Tibial artery (tissue), 4 donors: ENCODE data around the gene BCAN.

Source experiments
- DNase-seq, 2 donors: peaks; one replicate each; pipeline ENCODE4 v3.0.0-alpha.2; 2019
- H3K27ac ChIP-seq, 2 donors: fragments of 200-600 bp; sonication (generic) in 1 of 2; 1 replicate in 1 of 2; 2 replicates in 1 of 2; pipeline ENCODE4 v1.5.1; 2018 to 2019; ENCODE audit warnings: mild to moderate bottlenecking in 1 of 2
- H3K27me3 ChIP-seq, 2 donors: fragments of 200-600 bp; sonication (generic) in 1 of 2; one replicate each; pipeline versions ENCODE4 v1.5.1 to v1.6.0; 2016 to 2019
- H3K36me3 ChIP-seq, 3 donors: fragments of 200-600 bp; sonication (generic) in 2 of 3; one replicate each; pipeline ENCODE4 v1.5.1; 2016 to 2019; ENCODE audit warnings: mild to moderate bottlenecking in 2 of 3
- H3K4me1 ChIP-seq, 4 donors: fragments of 200-600 bp; sonication (generic) in 2 of 4; 1 replicate in 3 of 4; 2 replicates in 1 of 4; pipeline ENCODE4 v1.5.1; 2016 to 2019
- H3K4me3 ChIP-seq, 2 donors: fragments of 200-600 bp; sonication (generic) in 1 of 2; 1 replicate in 1 of 2; 2 replicates in 1 of 2; pipeline ENCODE4 v1.5.1; 2018 to 2019; ENCODE audit warnings: mild to moderate bottlenecking in 2 of 2
- H3K9me3 ChIP-seq, 3 donors: fragments of 200-600 bp; sonication (generic) in 1 of 3; one replicate each; pipeline ENCODE4 v1.5.1; 2016 to 2019
- CTCF ChIP-seq, 2 experiments: fragments of 200-600 bp in 1 of 2; fragments of 450-650 bp in 1 of 2; IDR thresholded peaks; one replicate each; pipeline ENCODE4 v1.5.1; 2017 to 2019; ENCODE audit warnings: antibody characterized with exemption in 2 of 2, mild to moderate bottlenecking in 1 of 2, moderate library complexity in 1 of 2
- intact Hi-C: fragments of 100-400 bp; cut with DNase I; formaldehyde crosslinking; loops from one replicate; pipeline ENCODE4 v1.15.0; 2023; ENCODE audit warnings: low total_unique reads

BCAN gene

GRCh38 chr1:156632355-156632754 is 9.6 kb upstream of the BCAN start:
- Histone ChIP-seq H3K4me3 (no peak overlapping the region), H3K27ac (no peak overlapping the region), H3K4me1 (no peaks in the 10 kb centered on the region), H3K27me3 (peaks cover 0 to 71% of the 10 kb centered on the region in 2 donors), H3K9me3 (no peaks in the 10 kb centered on the region), H3K36me3 (no peaks in the 10 kb centered on the region)
- TF ChIP-seq CTCF (IDR thresholded peaks at IDR 0.05): no peak
- intact Hi-C loops: no loop called here
- DNase-seq: no peak

GRCh38 chr1:156638189-156638985 is 3.5 kb upstream of the BCAN start:
- intact Hi-C loops: no loop called here
- Histone ChIP-seq H3K27me3 (peaks cover 3 to 94% of the 10 kb centered on the region in 2 donors), H3K4me1 (peaks cover 0 to 20% (median 13%) of the 10 kb centered on the region in 4 donors), H3K4me3 (no peak overlapping the region), H3K9me3 (no peaks in the 10 kb centered on the region), H3K27ac (no peak overlapping the region), H3K36me3 (no peaks in the 10 kb centered on the region)
- no peak for DNase-seq
- TF ChIP-seq CTCF (IDR thresholded peaks at IDR 0.05): no peak

GRCh38 chr1:156639601-156640101 is 2.3 kb upstream of the BCAN start:
- H3K4me3 ChIP-seq: no peak overlapping the region
- H3K36me3 ChIP-seq: no peaks in the 10 kb centered on the region
- peaks cover 3 to 96% of the 10 kb centered on the region in 2 donors for H3K27me3 ChIP-seq
- intact Hi-C loops: no loop called here
- no peak overlapping the region for H3K27ac ChIP-seq
- no peaks in the 10 kb centered on the region for H3K9me3 ChIP-seq
- peaks cover 0 to 20% (median 13%) of the 10 kb centered on the region in 4 donors for H3K4me1 ChIP-seq
- DNase-seq: no peak
- no peak for TF ChIP-seq CTCF (IDR thresholded peaks at IDR 0.05)

- intact Hi-C loops: no loop called here
- H3K4me3 ChIP-seq: peak overlapping the region in 1 of 2 donors; percentile 30
- H3K4me1 ChIP-seq: peaks cover 0 to 20% (median 13%) of the 10 kb centered on the region in 4 donors
- H3K27me3 ChIP-seq: peaks cover 3 to 94% of the 10 kb centered on the region in 2 donors
- no peak overlapping the region for H3K27ac ChIP-seq
- DNase-seq: no peak
- no peaks in the 10 kb centered on the region for H3K36me3 ChIP-seq
- no peak for TF ChIP-seq CTCF (IDR thresholded peaks at IDR 0.05)
- H3K9me3 ChIP-seq: no peaks in the 10 kb centered on the region
Observed at GRCh38 chr1:156640842-156641706, 843 bp upstream of the BCAN start.

GRCh38 chr1:156642265-156643048 is 540 bp downstream of the BCAN start:
- Histone ChIP-seq H3K4me3 (peak overlapping the region; percentile 25 to 30), H3K9me3 (no peaks in the 10 kb centered on the region), H3K27me3 (peaks cover 3 to 97% of the 10 kb centered on the region in 2 donors), H3K4me1 (peaks cover 0 to 20% (median 13%) of the 10 kb centered on the region in 4 donors), H3K36me3 (no peaks in the 10 kb centered on the region), H3K27ac (no peak overlapping the region)
- DNase-seq: no peak
- TF ChIP-seq CTCF (IDR thresholded peaks at IDR 0.05): no peak
- intact Hi-C loops: no loop called here
